Testis (tissue), 3 donors: ENCODE measurements around the gene SKP1. TPM values are rescaled to one million over a fixed set of nuclear protein-coding genes. Genes with fewer than 3 reads are reported as not detected.

Source experiments
- DNase-seq: peaks from one replicate; pipeline ENCODE4 v3.0.0-alpha.2; 2019
- H3K27ac ChIP-seq, 2 donors: fragments of 200-600 bp; sonication (generic); one replicate each; pipeline ENCODE4 v1.5.1; 2019
- H3K27me3 ChIP-seq: fragments of 200-600 bp; sonication (generic); one replicate; pipeline ENCODE4 v1.5.1; 2019
- H3K36me3 ChIP-seq: fragments of 200-600 bp; sonication (generic); one replicate; pipeline ENCODE4 v1.5.1; 2017; ENCODE audit warnings: low read depth; ENCODE audit errors: missing control alignments
- H3K4me1 ChIP-seq: fragments of 200-600 bp; sonication (generic); one replicate; pipeline ENCODE4 v1.5.1; 2019
- H3K4me3 ChIP-seq, 2 donors: fragments of 200-600 bp; sonication (generic); one replicate each; pipeline ENCODE4 v1.5.1; 2017 to 2019
- H3K9me3 ChIP-seq: fragments of 200-600 bp; sonication (generic); one replicate; pipeline ENCODE4 v1.5.1; 2017
- POLR2A ChIP-seq: fragments of 450-650 bp; IDR thresholded peaks from one replicate; pipeline ENCODE4 v1.6.1; 2017; ENCODE audit warnings: antibody characterized with exemption, mild to moderate bottlenecking, moderate library complexity
- WGBS, 2 donors: methylation state at CpG; one replicate each; pipeline ENCODE4 v1.1.5; 2018; 5-methylcytosine and 5-hydroxymethylcytosine counted together
- intact Hi-C: fragments of 100-400 bp; cut with DNase I; formaldehyde crosslinking; loops from one replicate; pipeline ENCODE4 v1.15.1; 2023; ENCODE audit warnings: low total_unique reads
- polyA plus RNA-seq: library from polyadenylated mRNA; stranded (reverse); fragments of 350-450 nt; fragmentation: Illumina TruSeq; extraction: RNeasy Lipid Tissue Mini Kit (QIAGEN cat#74804); gene quantifications from one replicate; pipeline ENCODE4 v1.2.3, GENCODE V29; 2014; ENCODE audit warnings: low read depth, low replicate concordance; ENCODE audit not compliant: insufficient read depth
- total RNA-seq, 2 donors: library from RNA; depleted of rRNA; stranded (reverse); fragments of >200 nt; gene quantifications; one replicate each; pipeline ENCODE4 v1.2.3, GENCODE V29; 2016
- TF ChIP-seq, protein P1 (sequence below), 3 experiments: fragments of 450-650 bp in 2 of 3; fragments of 200-600 bp in 1 of 3; sonication (generic) in 1 of 3; IDR thresholded peaks; one replicate each; pipeline ENCODE4 v1.5.1; 2016 to 2019; ENCODE audit warnings: antibody characterized with exemption in 3 of 3, mild to moderate bottlenecking in 2 of 3, moderate library complexity in 1 of 3

SKP1 gene
- total and polyA plus RNA-seq, 3 donors from 2014 or later: 336 to 919 (median 459) TPM

GRCh38 chr5:134130239-134130945, 46.4 kb downstream of the SKP1 start:
- Histone ChIP-seq H3K36me3 (no peaks in the 10 kb centered on the region), H3K9me3 (no peaks in the 10 kb centered on the region), H3K4me1 (peaks cover 9% of the 10 kb centered on the region), H3K27ac (no peak overlapping the region), H3K4me3 (no peak overlapping the region), H3K27me3 (no peaks in the 10 kb centered on the region)
- DNase-seq: no peak
- intact Hi-C loops: loop anchor here (10.0 kb wide), 1 partner anchor 86 kb away; no protein-coding TSS in a partner anchor
- TF ChIP-seq, protein P1, sequence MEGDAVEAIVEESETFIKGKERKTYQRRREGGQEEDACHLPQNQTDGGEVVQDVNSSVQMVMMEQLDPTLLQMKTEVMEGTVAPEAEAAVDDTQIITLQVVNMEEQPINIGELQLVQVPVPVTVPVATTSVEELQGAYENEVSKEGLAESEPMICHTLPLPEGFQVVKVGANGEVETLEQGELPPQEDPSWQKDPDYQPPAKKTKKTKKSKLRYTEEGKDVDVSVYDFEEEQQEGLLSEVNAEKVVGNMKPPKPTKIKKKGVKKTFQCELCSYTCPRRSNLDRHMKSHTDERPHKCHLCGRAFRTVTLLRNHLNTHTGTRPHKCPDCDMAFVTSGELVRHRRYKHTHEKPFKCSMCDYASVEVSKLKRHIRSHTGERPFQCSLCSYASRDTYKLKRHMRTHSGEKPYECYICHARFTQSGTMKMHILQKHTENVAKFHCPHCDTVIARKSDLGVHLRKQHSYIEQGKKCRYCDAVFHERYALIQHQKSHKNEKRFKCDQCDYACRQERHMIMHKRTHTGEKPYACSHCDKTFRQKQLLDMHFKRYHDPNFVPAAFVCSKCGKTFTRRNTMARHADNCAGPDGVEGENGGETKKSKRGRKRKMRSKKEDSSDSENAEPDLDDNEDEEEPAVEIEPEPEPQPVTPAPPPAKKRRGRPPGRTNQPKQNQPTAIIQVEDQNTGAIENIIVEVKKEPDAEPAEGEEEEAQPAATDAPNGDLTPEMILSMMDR (IDR thresholded peaks at IDR 0.05): no peak
- TF ChIP-seq POLR2A: no peak
- 88 to 90% methylated on average over 8 of the region's 8 CpGs for WGBS, 2 donors

GRCh38 chr5:134129411-134130238, 47.1 kb downstream of the SKP1 start:
- Histone ChIP-seq H3K4me1 (peaks cover 15% of the 10 kb centered on the region), H3K4me3 (no peak overlapping the region), H3K27ac (no peak overlapping the region), H3K9me3 (no peaks in the 10 kb centered on the region), H3K36me3 (no peaks in the 10 kb centered on the region), H3K27me3 (no peaks in the 10 kb centered on the region)
- 88 to 97% methylated on average over 14 to 25 of the region's 25 CpGs for WGBS, 2 donors
- TF ChIP-seq, protein P1 (IDR thresholded peaks at IDR 0.05): no peak
- TF ChIP-seq POLR2A: no peak
- no peak for DNase-seq
- intact Hi-C loops: loop anchor here (10.0 kb wide), 1 partner anchor 85 kb away; no protein-coding TSS in a partner anchor

GRCh38 chr5:134128648-134128995, 48.1 kb downstream of the SKP1 start:
- H3K4me1 ChIP-seq: peaks cover 15% of the 10 kb centered on the region
- TF ChIP-seq, protein P1 (IDR thresholded peaks at IDR 0.05): no peak
- TF ChIP-seq POLR2A: no peak
- 84 to 93% methylated on average over 5 of the region's 5 CpGs for WGBS, 2 donors
- no peaks in the 10 kb centered on the region for H3K36me3 ChIP-seq
- intact Hi-C loops: no loop called here
- no peak overlapping the region for H3K4me3 ChIP-seq
- H3K9me3 ChIP-seq: no peaks in the 10 kb centered on the region
- no peaks in the 10 kb centered on the region for H3K27me3 ChIP-seq
- DNase-seq: no peak
- no peak overlapping the region for H3K27ac ChIP-seq

- Histone ChIP-seq H3K4me1 (peaks cover 15% of the 10 kb centered on the region), H3K27me3 (no peaks in the 10 kb centered on the region), H3K9me3 (no peaks in the 10 kb centered on the region), H3K36me3 (no peaks in the 10 kb centered on the region), H3K27ac (no peak overlapping the region), H3K4me3 (no peak overlapping the region)
- no peak for DNase-seq
- no peak for TF ChIP-seq POLR2A
- TF ChIP-seq, protein P1 (IDR thresholded peaks at IDR 0.05): no peak
- intact Hi-C loops: no loop called here
- 86 to 88% methylated on average over 17 to 18 of the region's 18 CpGs for WGBS, 2 donors
Observed at GRCh38 chr5:134127988-134128647, 48.6 kb downstream of the SKP1 start.
